DMS 273 (cell line): ENCODE results near the gene CORO1C.

Source experiments
- DNase-seq: peaks from one replicate; lab custom pipeline; 2025; ENCODE audit not compliant: unreplicated experiment; lab: John Stamatoyannopoulos, UW

The CORO1C gene

DNA sequence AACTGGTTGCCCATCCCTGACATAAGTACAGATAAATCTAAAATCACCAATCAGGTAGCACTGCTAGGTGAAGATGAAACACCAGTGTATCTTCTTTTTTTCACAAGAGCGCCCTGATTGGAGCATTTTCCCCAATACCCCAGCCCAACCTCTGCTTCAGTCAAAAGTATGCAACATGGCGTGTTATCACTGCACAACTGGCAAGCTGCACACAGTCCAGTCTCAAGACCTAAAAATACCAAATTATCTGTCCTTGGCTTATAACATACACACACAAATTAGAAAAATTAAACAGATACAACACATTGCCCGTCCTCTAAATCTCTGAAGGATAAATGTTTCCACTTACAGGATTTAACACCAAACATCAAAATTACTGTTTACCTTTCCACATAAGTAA lies 77.4 kb downstream of the CORO1C start:
- no peak for DNase-seq

DNA sequence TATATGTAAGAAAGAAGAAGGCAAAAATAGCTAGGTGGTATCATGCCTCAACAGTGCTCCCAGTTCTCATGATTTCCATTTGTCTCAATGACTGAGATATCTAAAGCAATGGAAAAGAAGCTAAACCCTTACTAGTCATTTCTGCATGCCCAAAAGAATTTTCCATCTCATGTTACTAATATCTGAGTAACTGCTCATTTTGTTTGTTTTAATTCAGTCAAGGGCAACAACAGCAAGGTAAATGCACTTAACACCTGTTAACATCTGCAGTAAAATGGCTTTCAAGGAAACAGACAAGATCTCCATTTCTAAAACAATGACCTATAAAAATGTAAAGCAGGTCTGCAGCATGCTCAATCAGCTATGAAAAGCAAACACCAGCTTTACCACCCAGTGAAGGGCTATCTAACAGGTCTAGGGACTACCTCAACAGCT lies 78.2 kb downstream of the CORO1C start:
- no peak for DNase-seq

DNA sequence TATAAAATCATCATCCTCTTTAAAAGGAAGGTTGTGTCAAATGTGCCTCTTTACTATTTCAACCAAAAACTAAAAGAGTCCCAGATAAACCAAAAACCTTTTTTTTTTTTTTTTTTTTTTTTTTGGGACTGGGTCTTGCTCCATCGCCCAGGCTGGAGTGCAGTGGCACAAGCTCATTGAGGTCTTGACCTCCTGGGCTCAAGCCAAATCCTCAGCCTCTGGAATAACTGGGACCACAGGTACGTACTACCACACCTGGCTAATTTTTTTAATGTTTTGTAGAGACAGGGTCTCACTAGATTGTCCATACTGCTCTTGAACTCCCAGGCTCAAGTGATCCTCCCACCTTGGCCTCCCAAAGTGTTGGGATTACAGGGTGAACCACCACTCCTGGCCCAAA lies 81.2 kb downstream of the CORO1C start:
- no peak for DNase-seq

DNA sequence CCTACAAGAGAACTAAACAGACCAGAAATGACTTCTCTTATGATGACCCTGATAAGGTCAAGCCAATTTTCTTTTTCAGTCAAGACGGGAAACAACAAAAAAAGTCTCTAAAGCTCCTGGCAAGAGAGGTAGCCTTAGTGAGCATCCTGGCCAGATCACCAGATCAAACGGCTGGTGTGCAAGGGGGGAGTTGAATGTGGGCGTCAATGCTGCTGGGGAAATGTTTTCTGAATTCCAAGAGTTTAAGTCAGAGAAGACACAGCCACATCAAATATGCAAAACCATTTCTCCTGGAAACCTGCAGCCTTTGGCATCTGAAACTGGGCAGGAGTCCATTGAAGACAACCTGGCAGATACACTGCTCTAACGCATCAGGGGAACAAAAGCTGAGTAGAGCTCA lies 81.6 kb downstream of the CORO1C start:
- no peak for DNase-seq

DNA sequence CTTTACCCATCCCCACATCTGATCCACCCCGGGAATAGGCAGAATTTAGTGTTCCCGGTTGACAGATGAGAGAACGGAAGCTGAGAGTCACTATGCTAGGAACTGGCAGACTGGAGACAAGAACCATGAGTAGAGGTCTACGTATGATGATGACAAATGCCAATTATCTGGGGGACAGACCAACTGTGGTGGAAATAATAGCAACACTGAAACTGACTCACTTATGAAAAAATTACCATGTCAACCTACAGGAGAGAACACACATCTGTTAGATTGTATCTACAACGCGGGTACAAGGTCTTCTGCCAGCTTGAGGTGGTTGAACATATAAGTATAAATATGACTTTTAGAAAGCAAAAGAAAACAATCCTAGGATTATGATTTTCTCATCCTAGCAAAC lies 82.2 kb downstream of the CORO1C start:
- DNase-seq, result no peak

DNA sequence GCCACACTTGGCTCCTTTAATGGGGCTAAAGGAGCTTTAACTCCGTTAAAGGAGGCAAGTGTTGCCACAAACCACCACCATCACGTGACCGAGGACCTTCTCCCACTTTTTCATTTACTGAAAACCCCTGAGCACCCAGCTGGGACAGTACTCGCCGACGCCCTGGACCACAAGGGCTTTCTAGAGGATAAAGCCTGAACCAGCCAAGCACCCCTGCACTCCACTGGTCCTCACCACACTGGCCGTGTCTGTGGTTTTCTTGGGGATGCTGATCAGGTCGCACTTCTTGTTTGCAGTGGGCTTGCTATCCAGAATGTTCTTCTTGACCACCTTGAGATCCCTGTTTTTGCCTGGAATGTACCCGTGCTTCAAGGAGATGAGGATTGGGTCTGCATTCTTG lies 82.9 kb downstream of the CORO1C start:
- no peak for DNase-seq

DNA sequence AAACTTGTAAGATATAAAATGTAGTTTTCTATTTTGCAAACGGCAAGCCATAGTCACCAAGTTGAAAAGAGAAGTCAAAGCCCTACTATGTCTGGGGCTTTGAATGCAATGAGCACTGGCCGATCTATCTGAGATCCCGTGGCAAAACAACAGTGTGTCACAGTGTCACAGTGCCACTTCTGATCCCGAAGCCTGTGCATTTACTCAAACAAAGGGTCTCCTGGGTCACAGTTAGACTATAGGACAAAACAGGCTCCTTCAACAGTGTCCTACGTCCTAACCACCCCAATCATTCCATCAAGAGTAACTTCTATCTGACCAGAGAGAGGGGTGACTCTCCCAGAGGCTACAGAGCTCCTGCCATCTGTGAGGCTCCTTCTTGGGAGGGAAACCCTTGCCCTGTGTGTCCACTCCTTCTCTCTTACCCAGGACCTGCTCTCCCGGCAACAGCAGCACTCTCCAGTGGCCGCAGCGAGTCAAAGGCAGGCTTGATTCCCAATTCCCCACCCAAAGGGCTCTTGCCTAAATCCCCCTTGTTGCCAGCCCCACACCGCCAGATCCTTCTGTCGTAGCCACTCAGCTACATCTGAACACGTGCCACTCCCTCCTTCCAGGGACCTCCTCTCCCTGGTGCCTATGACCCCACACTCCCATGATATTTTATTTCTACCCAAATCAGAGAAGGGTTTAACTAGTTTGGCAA lies 83.6 kb downstream of the CORO1C start:
- no peak for DNase-seq

DNA sequence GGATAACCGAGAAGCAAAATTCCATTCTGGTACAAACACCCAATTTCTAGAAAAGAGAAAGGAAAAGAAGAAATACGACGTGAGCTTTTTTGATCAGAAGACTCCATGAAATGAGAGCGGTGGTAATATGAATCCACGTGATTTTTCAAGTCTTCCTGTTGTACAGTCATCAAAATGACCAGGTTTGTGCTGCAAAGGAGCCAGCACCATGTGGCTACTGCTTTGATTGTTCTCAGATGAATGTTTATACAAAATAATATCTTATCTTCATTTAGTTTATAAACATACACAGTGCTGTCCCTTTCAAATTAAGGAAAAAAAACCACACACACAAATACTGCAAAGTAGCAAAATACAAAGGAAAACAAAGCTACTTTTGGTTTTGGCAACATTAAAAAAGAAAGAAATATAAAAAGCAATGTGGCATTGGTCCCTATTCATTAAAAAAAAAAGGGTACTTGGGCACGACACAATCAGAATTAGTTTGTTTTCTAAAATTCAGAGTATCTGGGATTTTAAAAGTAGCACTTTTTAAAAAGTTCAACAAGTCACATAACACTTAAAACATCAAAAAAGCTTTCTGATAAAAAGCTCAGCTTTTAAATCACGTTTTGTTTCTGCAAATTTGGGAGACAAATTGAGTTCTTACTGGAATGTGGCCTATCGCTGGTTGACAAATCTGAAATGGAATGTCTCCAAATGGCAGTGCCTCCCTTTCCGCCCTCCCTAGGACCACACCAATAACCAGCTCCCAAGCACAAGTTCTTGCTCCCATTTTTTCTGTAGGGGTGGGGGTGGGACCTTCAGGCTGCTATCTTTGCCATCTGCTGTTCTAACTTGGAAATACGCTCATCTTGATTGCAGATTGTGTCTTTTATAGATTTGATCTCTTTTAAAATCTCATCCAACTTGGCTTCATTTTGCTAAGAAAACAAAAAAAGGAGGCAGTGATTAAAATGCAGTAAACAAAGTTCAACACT lies 84.4 kb downstream of the CORO1C start:
- DNase-seq, result peak; percentile 19

DNA sequence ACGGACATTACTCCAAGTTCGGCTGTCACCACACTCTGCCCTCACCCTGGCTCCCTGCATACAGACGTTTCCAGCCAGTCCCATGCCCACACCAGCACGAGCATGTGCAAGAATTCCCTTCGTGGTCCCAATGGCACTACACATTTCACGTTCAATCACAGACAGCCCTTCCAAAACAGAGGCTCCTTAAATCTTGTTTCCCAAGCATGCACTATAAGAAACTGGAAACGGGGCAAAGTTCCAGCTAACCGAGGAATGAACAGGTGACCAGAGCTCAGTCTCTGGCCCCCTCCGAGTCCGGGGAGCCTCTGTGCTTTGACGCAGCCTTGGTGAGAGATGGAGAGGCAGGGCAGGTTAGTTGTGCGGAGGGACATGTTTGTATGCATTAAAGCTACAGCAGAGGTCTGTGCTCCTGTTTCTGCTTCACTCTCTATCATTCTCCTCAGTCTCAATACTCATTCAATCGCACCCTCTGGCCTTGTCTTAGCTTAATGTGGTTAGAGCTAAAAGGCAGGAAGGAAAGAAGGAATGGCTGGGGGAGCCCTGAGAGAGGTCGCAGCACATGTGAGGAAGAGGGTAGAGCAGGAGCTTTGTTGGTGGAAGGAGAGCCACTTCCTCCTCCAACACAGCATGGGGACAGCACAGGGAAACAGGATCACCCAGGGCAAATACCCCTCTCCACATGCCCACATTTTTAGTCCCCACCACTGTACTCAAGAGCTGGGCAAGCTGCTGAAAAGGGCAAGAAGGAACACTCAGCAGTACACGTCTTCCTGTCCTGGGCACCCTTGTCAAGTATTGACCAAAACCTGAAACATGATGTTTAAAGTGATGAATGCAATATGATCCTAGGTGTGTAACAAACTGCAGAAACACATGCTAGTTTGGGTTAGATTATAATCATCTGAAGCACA lies 85.4 kb downstream of the CORO1C start:
- no peak for DNase-seq

DNA sequence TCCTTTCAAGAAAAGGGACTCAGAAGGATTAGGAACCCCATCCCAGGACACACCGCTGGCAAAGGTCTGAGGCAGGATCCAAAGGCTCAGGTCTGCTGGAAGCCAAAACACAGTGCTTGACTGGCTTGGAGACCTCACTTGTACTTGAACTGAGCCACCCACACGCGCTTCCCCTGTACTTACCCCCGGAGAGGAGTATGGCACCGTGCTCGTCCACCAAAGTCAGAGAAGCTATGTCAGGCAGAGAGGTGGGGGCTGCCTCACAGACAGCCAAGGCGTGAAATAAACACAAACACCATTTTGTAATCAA lies 86.6 kb downstream of the CORO1C start:
- DNase-seq, result no peak

DNA sequence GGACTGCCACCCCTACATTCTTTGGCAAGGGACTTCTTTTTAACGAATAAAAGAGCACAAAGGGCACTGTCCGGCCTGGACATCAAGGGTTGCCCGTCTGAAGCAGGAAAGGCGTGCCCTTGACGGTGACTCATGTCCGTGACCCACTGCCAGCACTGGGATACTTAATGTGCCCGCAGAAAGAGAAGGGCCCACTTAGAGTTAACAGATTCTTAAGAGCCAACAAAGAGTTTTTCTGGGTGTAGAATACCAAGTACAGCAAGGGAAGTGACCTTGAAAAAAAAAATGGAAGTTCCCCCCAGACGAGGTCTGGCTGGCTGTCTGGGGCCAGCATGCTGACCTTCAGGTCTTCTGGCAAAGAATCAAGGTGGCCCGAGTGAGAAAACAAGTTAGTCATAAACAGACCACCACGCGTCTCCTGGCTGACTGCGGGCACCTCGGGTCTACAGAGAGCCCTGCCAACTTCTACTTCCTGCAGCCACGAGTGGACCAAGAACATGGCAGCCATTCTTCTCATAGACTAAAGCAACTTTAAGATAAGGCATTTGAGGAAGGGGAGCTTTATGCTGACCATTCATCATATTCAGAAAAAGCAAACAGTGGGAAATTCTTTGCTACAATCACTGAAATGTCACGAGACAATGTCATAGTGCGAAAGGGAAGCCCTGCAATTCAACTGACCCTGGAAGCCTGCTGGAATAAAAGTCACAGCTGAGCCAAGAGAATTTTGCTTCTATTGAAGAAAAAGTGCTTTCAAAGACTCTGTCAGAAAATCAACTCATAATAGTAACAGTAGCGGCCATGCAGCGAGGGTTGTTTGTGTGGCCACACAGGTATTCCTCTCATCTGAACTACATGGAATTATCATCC lies 87.1 kb downstream of the CORO1C start:
- DNase-seq, result no peak

DNA sequence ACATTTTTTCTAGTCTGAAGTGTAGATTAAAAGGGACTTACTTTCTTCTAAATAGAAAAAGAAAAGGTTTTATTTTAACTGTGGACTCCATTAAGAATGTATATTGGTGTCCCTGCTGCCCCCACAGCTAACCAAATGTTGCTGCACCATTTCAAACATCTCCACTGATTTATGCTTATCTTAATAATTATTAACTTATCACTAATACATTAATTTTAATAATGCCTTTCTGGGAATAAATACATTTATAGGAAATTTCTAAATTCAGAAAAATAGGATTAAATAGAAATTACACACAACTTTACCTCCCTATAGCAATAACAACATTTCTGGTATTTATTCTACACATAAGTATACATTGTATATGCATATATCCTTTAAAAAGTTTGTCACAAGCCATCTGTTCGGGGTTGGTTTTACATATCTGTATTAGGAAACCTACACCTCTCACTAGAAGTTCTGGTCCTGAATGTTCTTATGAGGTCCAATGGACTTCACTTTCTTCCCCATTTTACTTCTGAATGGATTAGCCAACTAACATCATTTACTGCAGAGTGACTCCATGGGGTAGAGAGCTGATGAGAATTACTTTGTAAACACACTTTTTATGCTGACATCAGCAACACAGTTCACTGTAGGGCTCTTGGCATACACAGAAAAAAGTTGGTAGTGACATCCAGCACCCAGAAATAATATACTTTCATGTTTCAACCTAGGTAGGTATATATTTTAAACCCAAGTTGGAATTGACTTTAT lies 88.2 kb downstream of the CORO1C start:
- peak; percentile 14 for DNase-seq

DNA sequence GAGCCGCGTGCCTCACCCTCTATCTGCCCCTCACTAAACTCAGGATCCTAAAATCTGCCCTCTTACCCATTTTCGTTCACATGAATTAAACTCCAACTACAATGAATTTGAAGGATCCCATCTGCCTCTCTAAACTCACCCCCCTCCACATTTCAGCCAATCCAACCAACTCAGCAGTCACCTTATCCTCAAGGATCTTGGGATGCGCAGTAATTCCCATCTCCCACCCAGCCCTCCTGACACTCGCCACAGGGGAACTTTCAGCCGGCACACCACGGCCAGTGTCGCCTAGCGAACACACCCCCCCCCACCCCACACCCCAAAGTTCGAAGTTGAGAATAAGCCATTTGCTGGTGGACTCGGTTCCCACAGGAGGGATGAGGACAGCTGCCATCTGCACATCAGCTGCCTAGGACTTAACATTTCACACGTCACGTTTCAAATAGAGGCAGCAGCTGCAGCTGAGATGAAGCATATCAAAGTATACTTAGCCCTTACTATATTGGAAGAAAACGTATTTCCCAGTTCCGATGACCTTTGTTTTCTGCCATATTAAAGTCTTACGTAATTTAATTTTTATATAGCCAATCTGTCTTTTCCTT lies 88.9 kb downstream of the CORO1C start:
- peak; percentile 86 for DNase-seq

DNA sequence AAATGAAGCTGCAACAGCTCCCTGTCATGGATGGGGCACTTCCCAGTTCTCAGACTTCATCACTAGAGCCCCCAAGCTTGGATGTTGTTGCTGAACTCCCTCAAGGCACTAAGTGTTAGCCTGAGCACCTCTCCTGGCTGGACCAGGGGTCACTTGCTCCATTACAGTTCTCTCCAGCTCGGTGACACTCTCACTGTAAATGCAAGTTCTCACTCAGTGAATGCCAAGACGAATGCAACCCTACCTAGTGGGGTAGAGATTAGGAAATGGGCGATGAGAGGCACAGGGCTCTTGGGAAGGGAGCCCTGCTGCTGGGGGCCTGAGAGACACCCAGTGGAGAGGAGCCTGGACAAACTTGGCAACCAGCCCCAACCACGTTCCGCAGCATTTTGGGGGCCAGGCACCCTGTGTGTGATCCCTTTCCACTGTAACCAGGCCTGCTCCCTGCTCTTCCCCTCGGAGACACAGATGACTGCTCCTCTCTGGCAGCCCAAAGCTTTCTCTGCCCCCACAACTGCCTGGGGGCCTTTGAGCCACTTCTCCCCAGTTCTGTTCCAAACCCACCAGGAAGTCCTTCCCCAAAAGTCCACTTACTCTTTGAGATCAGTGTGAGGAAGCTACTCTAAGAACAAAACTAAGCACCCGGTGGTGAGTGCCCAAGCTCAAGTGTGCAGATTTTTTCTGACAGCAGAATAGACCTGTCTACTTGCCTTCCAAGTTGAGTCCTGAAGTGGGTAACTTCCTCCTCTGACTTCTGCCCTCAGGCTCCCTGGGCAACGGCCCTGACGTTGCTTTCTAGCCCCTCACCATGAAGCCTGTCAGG lies 89.7 kb downstream of the CORO1C start:
- DNase-seq, result peak; percentile 58

DNA sequence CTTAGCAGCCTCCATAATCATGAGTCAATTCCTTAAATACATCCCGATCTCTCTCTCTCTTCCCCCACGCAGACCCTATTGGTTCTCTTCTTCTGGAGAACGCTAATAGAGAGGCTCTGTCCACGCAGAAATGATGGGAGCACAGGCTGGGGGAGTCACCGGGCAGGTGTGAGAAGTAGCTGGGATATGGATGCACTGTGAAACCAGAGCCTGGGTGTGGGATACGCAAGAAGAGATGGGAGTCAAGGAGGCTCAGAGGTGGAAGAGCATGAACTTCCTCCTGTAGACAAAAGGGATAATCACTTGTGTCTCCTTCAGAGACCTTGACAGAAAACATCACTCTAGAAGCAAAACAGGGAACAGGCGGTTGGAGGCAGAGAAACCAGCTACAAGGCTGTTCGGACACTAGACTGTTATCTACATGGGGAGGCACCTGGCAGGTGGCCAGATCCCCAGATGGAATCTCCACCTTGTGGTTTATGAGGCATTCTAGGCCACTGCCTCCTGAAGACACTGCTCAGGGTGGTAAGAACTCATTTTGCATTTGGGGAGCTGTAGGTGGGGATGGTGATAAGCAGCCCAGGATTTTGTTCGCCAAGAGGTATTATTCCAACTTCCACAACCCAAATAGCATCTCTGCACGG lies 90.4 kb downstream of the CORO1C start:
- DNase-seq, result peak; percentile 86

DNA sequence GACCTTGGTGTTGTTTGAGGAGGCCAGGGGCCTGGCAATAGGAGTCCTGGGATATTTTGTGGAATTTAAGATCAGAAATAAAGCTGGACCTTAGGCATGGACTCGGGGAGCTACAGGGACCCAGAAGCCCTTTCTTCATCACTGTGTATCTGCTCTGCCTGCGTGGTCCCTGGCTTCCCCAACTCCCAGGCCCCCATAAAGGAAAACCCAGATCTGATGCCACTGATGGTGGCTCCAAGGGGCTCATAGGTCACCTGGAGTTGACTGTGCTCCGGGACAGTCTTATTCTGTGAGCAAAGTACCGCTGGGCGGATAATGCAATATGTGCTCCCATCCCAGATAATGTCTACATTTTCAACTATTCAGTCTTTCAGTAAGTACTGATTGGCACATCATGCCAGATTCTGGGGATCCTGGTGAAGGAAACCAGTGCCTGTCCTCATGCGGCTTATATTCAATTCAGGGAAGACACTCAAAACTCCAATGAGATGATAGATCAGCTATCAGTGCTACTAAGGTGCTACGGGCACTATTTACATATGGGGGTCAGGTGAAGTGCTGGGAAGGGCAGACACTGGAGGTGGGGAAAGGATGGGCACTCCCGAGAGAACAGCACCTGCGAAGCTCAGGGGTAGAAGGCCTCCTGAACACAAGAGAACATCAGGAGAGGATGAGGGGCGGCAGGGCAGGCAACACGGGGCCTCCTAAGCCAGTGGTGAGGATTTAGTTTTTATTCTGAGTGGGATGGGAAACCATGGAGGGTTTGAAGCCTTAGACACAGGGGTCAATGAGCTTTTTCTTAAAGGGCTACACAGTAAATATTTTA lies 92.1 kb downstream of the CORO1C start:
- no peak for DNase-seq
